OCI-LY3 (cell line): Measurements from ENCODE around the gene STK26.

Experiments
- EZH2phosphoT487 ChIP-seq: fragments of 200-600 bp; shearing (Covaris generic); IDR thresholded peaks from 2 replicates; pipeline ENCODE4 v1.6.1; 2018; ENCODE audit warnings: antibody characterized with exemption, mixed run types, low read depth
- TF ChIP-seq, protein P1 (sequence below): fragments of 200-600, 300-600 bp; sonication (generic); IDR thresholded peaks from 2 replicates; pipeline ENCODE4 v1.5.1; 2014; ENCODE audit warnings: antibody characterized with exemption, low read length, low read depth

DNA sequence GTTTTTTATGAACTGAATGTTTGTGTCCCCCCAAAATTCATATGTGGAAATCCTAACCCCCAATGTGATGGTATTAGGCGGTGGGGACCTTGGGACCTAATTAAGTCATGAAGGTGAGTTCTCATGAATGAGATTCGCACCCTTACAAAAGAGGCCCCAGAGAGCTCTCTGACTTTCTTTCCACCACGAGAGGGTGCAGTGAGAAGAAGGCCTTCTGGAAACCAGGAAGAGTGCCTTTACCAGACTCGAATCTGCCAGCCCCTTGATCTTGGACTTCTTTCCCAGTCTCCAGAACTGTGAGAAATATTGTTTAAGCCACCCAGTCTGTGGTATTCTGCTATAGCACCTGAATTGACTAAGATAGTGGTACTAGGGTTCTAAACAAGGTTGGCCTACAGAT lies 40.8 kb downstream of the STK26 start:
- TF ChIP-seq, protein P1, sequence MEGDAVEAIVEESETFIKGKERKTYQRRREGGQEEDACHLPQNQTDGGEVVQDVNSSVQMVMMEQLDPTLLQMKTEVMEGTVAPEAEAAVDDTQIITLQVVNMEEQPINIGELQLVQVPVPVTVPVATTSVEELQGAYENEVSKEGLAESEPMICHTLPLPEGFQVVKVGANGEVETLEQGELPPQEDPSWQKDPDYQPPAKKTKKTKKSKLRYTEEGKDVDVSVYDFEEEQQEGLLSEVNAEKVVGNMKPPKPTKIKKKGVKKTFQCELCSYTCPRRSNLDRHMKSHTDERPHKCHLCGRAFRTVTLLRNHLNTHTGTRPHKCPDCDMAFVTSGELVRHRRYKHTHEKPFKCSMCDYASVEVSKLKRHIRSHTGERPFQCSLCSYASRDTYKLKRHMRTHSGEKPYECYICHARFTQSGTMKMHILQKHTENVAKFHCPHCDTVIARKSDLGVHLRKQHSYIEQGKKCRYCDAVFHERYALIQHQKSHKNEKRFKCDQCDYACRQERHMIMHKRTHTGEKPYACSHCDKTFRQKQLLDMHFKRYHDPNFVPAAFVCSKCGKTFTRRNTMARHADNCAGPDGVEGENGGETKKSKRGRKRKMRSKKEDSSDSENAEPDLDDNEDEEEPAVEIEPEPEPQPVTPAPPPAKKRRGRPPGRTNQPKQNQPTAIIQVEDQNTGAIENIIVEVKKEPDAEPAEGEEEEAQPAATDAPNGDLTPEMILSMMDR, result no peak
- no peak for TF ChIP-seq EZH2phosphoT487
